Frontal cortex (tissue), 4 donors: ENCODE measurements around the gene ZNF575. TPM values are rescaled to one million over a fixed set of nuclear protein-coding genes. Genes with fewer than 3 reads are reported as not detected.
A peak's percentile ranks its signal among the peaks of the same experiment; 100 is the strongest.
"Not testable (repeated sequence)": the region's sequence is repeated elsewhere in the genome, so short reads cannot be mapped to it uniquely, and the experiment has no call there.

ENCODE experiments used
- DNase-seq, 2 donors: peaks; one replicate each; pipeline ENCODE4 v3.0.0; 2012; ENCODE audit warnings: low spot score in 2 of 2
- FAIRE-seq: peaks from 2 replicates; lab custom pipeline; 2012; peaks lifted over from hg19 to GRCh38; lab: Jason Lieb, UNC
- total RNA-seq: library from RNA; depleted of rRNA; stranded (reverse); fragments of >200 nt; gene quantifications from one replicate; pipeline ENCODE4 v1.2.3, GENCODE V29; 2014
- donor health status: control.
- donor health status: control.
- donor health status: control.

Gene ZNF575
- total RNA-seq, 1 donor from 2014 or later = 0.82 TPM

DNA sequence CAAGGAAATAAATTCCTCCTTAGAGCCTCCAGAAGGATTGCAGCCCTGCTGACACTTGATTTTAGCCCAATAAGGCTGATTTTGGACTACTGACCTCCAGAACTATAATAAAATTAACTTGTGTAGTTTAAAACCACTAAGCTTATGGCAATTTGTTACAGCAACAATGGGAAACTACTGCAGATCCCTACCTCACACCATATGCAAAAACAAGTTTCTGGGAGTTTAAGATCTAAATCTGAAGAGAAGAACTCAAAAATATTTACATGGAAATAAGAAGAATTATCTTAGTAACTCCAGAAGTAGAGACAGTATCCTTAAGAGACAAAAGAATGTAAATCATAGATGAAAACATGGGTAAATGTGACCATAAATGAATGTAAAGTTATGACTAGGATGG lies 5.9 kb downstream of the ZNF575 start:
- DNase-seq (no peak), FAIRE-seq (no peak)

DNA sequence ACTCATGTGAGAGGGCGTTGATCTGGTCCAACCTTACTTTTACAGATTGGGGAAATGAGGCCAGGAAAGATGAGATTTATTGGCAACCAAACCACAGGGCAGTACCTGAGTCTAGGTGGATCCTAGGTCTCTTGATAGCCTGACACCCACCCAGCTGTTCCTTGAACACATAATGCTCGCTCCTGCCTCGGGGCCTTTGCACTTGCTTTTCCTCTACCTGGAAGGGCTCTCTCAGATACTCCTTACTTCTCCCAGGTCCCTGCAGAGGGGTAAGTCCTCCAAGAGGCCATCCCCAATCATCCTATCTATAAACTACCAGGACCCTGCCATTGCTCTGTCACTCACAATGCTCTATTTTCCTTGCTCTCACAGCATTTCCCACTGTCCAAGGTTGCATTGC lies 7.4 kb downstream of the ZNF575 start:
- no peak for FAIRE-seq
- DNase-seq = no peak

DNA sequence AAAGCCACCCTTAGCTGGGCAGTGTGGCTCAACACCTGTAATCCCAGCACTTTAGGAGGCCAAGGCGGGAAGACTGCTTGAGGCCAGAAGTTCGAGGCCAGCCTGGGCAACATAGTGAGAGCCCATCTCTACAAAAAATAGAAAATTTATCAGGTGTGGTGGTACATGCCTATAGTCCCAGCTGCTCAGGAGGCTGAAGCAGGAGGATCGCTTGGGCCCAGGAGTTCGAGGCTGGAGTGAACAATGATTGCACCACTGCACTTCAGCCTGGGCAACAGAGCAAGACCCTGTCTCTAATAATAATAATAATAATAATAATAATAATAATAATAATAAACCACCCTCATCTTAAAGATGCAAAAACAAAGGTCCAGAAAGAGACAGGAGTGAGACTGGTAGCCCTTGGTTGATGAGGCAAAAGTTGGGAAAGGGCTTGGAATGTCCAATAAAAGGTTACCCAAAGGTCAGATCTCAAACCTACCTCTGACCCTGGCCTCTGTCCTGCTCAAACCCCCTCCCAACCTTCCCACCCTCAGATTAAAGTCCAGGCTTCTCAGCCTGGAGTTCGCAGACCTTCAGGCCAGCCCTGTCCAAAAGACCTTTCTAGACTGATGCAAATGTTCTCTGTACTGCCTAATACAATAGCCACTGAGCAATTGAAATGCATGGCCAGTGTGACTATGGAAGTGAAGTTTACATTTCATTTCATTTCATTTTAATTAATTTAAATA lies 9.1 kb downstream of the ZNF575 start:
- no peak for DNase-seq
- FAIRE-seq = no peak

DNA sequence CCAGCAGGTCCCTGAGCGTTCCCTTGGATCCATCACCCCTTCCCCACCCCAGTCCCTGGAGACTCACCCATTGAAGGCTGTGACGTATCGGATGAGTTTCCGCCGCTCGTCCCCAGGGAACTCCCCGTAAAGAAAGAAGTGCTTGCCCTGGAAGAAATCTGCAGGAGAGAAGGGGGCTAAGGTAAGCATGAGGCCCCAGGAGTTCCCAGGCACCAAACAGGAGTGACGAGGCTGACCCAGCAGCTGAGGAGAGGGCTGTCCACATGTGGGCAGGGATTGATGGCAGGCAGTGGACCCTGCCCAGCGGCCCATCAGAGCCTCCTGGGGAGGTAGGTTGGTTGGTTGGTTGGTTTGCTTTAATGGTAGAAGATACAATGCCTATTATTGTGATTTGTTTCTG lies 11.1 kb downstream of the ZNF575 start:
- FAIRE-seq = no peak

DNA sequence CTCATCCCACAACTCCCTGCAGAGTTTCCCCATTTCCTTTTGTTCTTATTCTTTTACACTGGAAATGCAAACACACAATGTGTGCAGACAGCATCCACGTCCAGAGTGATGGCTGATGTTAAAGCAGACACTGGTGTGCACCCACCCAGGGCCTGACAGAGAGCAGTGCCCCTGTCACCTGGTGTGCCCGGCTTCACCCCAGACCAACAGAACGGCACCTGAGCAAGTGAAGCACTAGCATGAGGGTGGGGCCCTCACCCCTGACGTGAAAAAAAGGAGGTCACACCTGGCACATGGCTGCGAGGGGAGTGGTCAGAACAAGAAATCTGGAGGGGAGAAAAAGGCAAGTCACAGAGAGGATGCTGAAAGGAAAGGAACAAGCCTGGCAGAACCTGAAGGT lies 12.3 kb downstream of the ZNF575 start:
- DNase-seq (no peak), FAIRE-seq (no peak)

More for the DNA sequence above, 11.1 kb downstream of the ZNF575 start:
- DNase-seq = no peak

DNA sequence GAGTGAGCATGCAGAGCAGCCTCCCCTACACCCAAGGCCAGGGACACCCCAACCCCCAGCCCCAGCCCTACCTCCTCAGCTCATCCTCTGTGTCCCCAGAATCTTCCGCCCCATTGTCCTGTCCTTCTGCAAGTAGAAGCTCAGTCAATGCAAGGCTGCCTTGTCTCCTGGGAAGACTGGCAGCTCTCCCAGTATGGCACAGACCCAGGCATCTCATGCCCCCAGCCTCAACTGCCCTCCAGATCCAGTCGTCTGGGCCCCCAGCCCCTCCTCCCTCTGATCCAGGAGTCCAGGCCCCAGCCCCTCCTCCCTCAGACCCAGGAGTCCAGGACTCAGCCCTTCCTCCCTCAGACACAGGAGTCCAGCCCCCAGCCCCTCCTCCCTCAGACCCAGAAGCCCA lies 13.0 kb downstream of the ZNF575 start:
- DNase-seq (no peak), FAIRE-seq (no peak)

DNA sequence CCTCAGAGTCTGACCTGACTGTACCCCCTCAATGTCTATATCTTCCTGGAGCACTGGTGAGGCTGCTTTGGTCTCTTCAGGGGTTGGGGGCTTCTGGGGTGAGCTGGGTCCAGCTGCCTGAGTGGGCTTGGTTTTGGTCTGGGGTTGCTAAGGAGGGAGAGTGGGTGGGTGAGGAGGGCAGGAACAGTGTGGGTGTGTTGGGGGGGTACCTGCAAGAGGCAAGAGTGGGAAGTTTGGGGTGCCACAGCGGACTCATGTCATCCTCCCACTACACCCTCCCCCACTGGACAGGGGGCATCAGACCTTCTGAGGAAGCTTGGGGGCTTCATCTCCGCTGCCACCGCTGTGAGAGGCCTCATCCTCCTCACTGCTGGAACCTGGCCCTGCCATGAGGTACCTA lies 13.6 kb downstream of the ZNF575 start:
- no peak for DNase-seq
- no peak for FAIRE-seq

DNA sequence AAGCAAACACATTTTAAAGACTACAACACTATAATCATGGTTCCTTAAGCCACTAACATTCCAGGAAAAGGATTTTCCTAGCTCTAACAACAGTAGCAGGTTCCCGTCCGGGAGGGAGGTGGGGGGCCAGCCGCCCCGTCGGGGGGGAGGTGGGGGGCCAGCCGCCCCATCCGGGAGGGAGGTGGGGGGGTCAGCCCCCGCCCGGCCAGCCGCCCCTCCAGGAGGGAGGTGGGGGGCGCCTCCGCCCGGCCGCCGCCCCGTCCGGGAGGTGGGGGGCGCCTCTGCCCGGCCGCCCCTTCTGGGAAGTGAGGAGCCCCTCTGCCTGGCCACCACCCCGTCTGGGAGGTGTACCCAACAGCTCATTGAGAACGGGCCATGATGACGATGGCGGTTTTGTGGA lies 14.9 kb downstream of the ZNF575 start:
- FAIRE-seq, DNase-seq: not testable (repeated sequence)

DNA sequence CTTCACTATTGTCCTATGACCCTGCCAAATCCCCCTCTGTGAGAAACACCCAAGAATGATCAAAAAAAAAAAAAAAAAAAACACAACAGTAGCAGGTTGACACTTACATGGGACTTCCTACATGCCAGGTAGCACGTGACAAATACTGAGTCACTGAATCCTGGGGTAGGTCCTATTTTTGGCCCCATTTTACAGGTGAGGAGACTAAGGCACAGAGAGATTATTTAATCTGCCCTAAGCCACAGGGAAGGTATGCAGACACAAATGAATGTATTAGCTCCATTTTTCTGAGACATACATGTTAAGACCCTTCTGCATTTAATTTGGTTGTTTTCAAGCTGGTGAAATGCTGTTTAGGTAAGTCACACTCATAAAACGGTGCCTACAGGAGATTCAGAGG lies 15.7 kb downstream of the ZNF575 start:
- no peak for DNase-seq

DNA sequence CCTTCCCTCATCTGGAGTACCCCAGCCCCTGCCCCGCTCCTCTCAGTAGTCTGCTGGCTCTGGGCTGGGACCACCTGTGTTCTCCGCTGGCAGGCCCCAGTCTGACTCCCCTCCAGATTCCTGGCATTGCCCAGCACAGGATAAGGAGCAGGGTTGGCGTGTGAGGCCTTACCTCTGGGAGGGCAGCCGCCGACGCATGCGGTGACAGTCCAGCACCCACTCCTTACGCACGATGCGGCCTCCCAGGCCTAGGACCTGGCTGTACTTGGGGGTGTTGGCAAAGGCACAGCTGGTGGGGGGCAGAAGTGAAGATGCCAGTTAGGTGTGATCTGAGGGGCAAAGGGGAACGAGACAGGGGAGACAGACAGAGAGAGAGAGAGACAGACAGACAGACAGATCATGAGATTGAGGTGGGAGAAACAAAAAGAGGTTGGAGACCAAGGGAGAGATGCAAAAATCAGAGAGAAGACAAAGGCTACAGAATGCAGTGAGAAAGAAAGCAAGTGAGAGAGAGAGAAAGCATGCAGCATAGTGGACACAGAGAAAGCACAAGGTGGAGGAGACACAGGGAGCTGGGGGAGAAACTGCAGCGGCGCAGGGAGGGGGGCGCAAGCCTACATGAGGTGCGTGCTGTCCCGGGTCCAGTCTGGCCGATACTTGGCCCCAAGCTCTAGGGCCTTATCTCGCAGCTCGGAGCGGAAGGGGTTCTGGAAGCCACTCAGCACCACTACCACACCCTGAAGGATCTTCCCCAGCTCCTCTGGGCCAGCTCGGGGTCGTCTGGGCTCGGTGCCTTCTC lies 18.6 kb downstream of the ZNF575 start:
- FAIRE-seq (no peak), DNase-seq (no peak)

More for the DNA sequence above, 15.7 kb downstream of the ZNF575 start:
- no peak for FAIRE-seq

DNA sequence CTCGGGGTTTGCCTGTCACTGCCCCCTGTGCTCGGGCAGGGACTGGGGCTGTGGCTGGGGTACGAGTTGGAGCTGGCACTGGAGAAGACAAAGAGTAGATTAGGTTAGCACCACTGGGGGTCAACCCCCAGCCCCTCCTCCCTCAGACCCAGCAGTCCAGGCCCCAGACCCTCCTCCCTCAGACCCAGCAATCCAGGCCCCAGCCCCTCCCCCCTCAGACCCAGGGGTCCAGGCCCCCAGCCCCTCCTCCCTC lies 19.1 kb downstream of the ZNF575 start:
- FAIRE-seq = no peak

DNA sequence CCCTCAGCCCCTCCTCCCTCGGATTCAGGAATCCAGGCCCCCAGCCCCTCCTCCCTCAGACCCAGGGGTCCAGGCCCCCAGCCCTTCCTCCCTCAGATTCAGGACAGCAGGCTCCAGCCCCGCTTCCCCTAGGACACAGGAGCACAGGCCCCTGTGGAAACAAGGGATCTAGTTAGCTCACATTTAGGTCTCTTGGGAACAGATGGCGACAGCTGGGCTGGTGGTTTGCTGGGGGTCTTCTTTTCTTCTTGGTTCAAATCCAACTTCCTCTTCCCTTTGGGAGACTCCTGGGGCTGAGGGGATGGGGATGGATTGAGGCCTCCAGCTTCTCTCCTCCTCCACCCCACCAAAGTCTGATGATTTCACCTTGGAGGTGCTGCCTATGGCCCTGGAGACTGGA lies 19.6 kb downstream of the ZNF575 start:
- no peak for DNase-seq
- no peak for FAIRE-seq

More for the DNA sequence above, 19.1 kb downstream of the ZNF575 start:
- no peak for DNase-seq

DNA sequence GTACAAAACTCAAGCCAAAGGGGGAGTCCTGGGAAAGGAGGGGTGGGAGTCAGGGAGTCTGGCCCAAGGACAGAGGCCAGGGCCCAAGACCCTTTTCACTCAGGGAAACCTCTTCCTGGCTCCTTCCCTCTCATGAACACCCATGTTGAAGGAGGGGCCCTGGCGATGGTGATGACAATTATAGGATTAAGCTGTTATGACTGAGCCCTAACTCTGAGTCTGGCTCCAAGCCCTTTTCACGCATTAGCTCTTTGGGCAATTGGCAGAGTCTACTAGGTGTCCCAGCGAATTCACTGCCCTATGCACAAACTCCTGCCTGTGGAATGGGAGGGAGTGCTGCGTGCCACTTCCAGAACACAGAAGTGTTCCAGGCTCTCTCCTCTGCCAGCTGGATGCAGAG lies 20.7 kb downstream of the ZNF575 start:
- DNase-seq (no peak), FAIRE-seq (no peak)

DNA sequence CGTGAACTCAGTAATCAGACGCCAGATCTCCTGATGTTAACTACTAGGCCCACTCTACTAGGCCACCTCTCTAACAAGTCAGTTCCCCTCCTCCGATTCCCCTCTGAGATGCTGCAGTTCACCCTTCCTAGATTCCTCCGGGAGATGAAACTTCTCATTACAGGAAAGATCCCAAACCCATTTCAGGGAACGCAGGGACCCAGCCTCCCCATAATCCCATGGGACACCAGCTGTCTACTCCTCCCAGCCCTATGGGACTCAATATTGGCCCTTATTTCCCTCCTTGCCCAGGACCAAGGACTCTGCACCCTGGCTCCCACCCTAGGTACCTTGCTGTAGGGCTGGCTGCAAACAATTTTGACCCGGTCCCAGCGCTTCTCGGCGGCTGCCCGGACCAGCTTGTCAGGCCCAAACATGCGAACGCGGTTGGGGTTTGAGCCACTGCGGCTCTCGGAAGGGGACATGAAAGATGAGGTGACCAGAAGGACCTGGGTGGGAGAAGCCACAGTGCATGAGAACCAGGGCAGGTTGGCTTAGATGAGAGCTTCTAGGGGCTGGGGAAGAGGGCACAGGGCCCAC lies 21.4 kb downstream of the ZNF575 start:
- no peak for FAIRE-seq

DNA sequence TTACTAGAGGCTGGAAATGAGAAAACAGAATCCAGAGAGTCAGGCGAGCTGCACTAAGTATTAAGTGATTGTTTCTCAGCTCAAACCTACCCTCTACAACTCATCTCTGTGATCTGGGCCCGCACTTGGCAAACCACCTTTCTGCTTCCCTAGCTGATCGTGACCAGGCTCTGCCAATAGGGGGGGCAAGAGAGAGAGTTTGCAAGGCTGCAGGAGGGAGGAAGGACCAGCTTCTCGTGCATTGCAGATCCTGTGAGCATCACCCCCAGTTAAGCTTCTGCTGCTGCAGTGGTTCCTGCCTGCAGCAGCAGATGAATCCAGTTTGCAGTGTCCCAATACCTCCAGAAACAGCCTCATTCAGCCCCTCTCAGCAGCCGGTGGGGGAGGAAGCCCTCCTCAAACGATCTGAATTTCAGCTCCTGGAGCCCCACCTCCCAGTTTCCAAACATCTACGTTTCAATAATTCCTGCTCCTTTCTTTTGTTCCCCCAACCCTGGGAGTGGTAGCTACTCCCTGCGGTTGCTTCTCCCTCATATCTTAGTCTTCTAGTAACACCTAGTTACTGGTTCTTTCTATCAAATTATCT lies 22.3 kb downstream of the ZNF575 start:
- DNase-seq = peak; percentile 59 to 78
- no peak for FAIRE-seq

More for the DNA sequence above, 21.4 kb downstream of the ZNF575 start:
- DNase-seq = no peak

DNA sequence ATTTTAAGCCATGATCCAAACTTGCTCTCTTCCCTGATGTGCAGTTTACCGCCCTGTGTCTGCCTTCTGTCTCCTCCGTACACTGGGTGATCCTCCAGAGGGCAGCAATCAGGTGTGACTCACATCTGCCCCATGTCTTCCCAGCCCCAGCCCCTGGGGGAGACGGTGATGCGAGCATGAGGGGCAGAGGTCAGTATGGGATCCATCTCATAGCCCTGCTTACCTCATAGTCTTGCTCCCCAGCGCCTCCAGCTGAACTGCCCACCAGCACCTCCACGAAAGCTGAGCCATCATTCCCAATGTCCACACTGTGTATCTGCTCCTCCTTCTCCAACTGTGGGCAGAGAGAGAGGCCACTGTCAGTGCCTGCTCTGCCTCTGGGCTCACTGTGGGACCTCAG lies 27.7 kb downstream of the ZNF575 start:
- DNase-seq (no peak), FAIRE-seq (no peak)

DNA sequence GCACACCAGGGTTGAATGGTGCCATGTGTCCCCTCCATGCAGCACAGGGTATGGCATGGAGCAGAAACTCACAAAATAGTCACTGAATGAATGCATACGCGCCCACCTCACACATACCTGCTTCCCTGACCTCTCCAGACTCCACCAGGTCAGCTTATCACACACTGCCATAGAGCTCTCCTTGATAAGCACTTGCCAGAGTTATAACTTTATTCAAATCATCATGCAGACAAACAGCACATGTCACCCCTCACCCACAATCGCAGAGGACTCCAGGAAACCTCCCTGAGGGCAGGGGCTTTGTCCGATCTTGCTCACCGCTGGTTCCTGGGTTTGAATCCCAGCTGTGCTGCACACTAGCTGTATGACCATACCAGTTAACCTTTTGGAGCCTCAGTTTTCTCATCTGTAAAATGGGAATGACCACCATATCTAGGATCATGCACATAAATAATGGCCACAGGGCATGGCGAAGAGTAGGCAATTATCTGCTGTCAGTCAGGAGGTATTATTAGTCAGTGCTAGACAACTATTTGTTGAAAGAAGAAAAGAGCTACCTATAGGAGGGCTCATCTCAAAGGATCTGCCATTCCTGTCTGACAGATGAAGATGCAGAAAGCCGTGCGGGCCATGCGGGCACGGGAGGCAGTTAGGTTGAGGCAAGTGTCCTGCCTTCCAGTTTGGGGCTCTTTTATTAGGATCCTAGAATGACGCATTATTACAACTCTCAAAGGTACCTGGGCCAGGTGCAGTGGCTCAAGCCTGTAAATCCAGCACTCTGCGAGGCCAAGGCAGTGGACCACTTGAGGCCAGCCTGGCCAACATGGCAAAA lies 28.4 kb downstream of the ZNF575 start:
- FAIRE-seq (no peak), DNase-seq (no peak)

DNA sequence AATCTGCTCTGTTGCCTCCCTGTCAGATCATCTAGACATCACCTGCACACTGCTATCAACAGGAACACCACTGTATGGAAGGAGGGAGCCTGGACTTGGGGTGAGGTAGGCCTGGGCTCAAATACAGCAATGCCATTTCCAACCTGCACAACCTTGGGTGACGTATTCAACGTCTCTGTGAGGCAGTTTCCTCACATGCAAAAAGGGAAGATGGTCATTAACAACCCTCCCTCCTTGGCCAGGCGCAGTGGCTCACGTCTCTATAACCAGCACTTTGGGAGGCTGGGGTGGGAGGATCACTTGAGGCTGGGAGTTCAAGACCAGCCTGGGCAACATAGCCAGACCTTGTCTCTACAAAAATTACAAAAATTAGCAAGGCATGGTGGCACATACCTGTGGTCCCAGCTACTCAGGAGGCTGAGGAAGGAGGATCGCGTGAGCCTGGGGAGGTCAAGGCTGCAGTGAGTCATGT lies 29.3 kb downstream of the ZNF575 start:
- no peak for DNase-seq
- no peak for FAIRE-seq

DNA sequence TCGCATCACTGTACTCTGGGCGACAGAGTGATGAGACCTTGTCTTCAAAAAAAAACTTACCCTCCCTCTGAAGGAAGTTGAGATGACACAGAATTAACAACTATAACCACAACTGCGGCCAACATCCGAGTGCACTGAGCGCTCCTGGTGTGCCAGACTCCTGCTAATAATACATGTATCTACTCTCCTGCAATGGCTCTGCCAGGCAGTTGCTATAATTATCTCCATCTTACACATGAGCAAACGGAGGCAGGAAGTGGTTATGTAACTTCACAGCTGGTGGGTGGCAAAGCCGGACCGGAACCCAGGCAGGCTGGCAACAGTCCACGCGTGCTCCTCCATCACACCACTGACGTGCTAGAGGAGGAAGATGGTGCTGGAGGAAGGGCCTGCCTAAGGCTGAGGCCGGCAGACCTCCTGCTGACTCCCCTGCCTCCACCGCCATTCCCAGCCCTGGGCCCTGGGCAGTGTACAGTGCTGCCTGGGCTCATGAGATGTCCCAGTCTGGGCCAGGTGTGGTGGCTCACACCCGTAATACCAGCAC lies 29.8 kb downstream of the ZNF575 start:
- no peak for FAIRE-seq

More for the DNA sequence above, 29.8 kb downstream of the ZNF575 start:
- DNase-seq = peak in 1 of 2 donors; percentile 49
